Stimulated activated CD4-positive, alpha-beta T cell treated with anti-CD3 and anti-CD28 coated beads, TNF-alpha, amount 100 ng/mL, for 48 hours (primary cell): ENCODE measurements around the gene STK17B.
"Not testable (repeated sequence)": the region's sequence is repeated elsewhere in the genome, so short reads cannot be mapped to it uniquely, and the experiment has no call there.

Experiments
- DNase-seq, 3 donors: peaks; one replicate each; pipeline ENCODE4 v3.0.0-alpha.2; 2020; ENCODE audit warnings: low read depth in 3 of 3

Gene STK17B

GRCh38 chr2:196113061-196113974 is 58.1 kb downstream of the STK17B start:
- DNase-seq, result no peak

- DNase-seq, result no peak
Measured at GRCh38 chr2:196112418-196113034, 58.9 kb downstream of the STK17B start.

GRCh38 chr2:196108604-196109003 is 62.8 kb downstream of the STK17B start:
- no peak for DNase-seq

GRCh38 chr2:196105951-196106350 is 65.4 kb downstream of the STK17B start:
- no peak for DNase-seq

- no peak for DNase-seq
Measured at GRCh38 chr2:196104066-196104465, 67.3 kb downstream of the STK17B start.

DNA sequence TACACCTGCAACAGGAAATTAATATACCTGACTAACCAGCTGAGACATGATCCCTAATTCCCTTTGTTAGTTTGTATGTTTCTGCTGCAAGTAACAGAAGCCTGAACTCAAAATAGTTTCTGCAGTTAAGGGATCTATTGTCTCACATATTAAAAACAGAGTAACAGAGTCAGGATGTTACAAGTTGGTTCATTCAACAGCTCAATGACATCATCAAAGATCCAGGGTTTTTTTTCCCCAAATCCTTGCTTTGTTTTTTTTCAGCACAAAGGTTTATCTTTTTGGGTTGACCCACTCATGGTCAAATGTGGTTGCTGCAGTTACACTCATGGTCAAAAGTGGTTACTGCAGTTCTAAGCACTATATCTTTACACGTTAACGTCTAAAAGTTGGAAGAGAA is 67.8 kb downstream of the STK17B start:
- DNase-seq, result no peak

DNA sequence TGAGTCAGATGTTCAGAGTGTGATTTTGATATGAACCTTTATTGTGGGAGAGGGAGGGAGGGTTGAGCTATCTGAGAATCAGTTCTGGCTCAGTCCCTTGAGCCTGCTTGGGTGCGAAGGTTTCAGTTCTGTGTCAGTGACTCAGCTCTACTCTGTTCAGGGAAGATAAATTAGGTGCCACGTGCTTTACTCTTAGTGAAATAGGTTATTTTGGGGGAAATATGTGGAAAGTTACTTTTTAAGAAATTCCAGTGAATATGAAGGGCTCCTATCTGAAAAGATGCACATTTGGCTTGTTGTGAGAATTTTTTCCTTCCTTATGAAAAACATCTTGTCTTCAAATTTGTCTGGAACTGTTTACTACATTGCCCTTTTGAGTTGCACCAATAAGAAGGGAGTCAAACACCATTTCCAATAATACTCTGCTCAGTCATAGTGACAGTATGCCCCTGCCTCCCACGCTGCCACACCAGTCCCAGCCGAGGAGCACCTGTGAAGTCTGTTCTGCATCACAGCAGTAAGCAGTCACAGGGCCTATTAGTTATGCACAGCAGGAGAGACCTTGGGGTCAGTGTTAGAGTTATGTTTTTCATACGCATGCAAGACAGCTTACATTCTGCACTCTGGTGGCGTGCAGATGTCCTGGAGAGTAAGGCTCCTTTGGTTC is 69.9 kb downstream of the STK17B start:
- peak in 2 of 3 donors; percentile 25 to 57 for DNase-seq

DNA sequence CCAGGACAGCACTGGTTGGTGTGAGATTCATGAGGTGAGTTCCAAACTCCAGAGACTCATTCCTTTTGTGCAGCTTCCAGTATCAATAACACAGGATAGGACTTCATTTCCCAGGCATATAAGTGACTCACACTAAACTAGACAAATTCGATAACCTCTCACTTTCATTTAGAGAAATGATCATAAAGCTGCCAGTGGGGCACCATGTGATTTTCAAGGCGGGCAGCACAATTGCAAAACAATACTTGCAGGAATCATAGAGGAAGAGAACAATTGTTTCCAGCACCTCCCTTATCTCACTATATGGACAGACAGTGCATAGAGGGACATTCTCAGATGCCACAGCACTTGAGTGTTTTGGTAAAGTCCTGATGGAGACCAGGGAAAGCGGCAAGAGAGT is 71.5 kb downstream of the STK17B start:
- DNase-seq, result no peak

DNA sequence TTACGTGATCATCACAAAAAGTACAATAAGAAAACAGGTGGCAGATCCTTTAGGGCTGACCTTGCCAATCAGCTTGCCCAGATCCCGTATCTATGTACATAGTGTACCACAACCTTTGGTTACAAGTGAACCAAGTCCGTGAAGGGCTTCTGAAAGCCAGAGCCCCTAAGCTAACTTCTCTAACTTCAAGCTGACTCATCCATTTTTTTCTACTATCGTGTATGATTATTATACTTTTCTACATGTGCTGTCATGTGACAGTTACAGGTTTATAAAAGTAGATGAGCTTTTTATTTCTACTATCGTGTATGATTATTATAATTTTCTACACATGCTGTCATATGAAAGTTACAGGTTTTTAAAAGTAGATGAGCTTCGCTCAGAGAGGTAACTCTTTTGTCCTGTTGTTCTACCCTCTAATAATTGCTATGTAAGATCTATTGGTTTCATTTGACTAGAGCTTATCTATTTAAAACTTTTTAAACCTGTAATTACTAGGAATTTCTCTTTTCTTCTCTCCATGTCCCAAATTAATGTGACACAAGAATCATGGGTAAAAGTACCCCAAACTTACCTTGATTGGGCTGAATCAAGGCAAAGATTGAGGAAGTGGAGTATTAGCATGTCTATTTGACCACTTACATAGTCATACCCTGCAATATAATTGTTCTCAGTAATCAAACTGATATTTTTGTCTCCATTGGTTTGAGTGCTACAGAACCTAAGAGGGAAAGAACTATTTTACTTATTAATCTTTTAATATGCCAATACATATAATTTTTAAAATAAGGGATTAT is 73.3 kb downstream of the STK17B start:
- DNase-seq, result no peak

GRCh38 chr2:196096982-196097745 is 74.2 kb downstream of the STK17B start:
- no peak for DNase-seq

- DNase-seq, result no peak
Measured at GRCh38 chr2:196096264-196096663, 75.1 kb downstream of the STK17B start.

DNA sequence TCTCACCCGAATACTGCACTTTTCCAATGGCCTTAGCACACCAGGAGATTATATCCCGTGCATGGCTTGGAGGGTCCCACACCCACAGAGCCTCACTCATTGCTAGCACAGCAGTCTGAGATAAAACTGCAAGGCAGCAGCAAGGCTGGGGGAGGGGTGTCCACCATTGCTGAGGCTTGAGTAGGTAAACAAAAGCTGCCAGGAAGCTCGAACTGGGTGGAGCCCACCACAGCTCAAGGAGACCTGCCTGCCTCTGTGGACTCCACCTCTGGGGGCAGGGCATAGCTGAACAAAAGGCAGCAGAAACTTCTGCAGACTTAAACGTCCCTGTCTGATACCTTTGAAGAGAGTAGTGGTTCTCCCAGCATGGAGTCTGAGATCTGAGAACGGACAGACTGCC is 81.9 kb downstream of the STK17B start:
- DNase-seq, result not testable (repeated sequence)

DNA sequence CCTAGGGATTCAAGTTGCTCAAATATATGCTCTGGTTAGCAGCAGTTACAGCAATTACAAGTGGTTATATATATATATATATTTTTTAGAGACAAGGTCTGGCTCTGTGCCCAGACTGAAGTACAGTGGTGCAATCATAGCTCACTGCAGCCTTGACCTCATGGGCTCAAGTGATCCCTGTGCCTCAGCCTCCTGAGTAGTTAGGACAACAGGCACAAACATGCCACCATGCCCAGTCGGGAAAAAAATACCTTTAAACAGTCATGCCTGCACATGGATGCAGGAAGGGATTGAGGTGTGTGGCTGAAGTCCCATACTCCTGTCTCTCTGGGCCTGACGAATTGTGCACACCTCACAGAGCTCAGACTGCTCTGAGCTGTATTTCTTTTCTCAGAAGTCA is 83.2 kb downstream of the STK17B start:
- no peak for DNase-seq

GRCh38 chr2:196086517-196087368 is 84.6 kb downstream of the STK17B start:
- no peak for DNase-seq

GRCh38 chr2:196083601-196084000 is 87.8 kb downstream of the STK17B start:
- no peak for DNase-seq
